ENCODE data around the gene SARNP. TPM values are rescaled to one million over a fixed set of nuclear protein-coding genes. Genes with fewer than 3 reads are reported as not detected.

Gene SARNP
- polyA plus RNA-seq, 1 experiment, result 178 TPM

GRCh38 chr12:55717011-55718007 is 100.2 kb downstream of the SARNP start:
- no peak for DNase-seq (ENCODE audit: low read depth, low spot score)
- CTCF ChIA-PET, result interaction anchor here (1.0 kb wide), 1 partner anchor 17 kb away, joined by 3 read pairs; no protein-coding TSS in a partner anchor
- H3K27me3 ChIP-seq (ENCODE audit: control insufficient read depth, insufficient read depth, low read length), result no peaks in the 10 kb centered on the region
- POLR2A ChIA-PET, result interaction anchor here (0.6 to 3.9 kb wide), 4 partner anchors 12 to 1356 kb away, joined by 3 to 20 read pairs (median 4); partner anchors contain the start of gene CD63
- H3K27ac ChIP-seq (ENCODE audit: low read depth, low read length), result peak overlapping the region; percentile 93
- TF ChIP-seq CTCF (IDR thresholded peaks at IDR 0.05; ENCODE audit: low read depth, low read length), result no peak
- H3K9me3 ChIP-seq (ENCODE audit: control insufficient read depth, insufficient read depth, low read length), result no peaks in the 10 kb centered on the region; the same call in 1 of the 2 replicates
- peak overlapping the region; percentile 80 for H3K4me3 ChIP-seq (ENCODE audit: low read depth, low read length)

GRCh38 chr12:55716582-55716957 is 101.0 kb downstream of the SARNP start:
- Histone ChIP-seq H3K9me3 (ENCODE audit: control insufficient read depth, insufficient read depth, low read length) (no peaks in the 10 kb centered on the region; the same call in 1 of the 2 replicates), H3K4me3 (ENCODE audit: low read depth, low read length) (peak overlapping the region; percentile 80), H3K27ac (ENCODE audit: low read depth, low read length) (peak overlapping the region; percentile 93), H3K27me3 (ENCODE audit: control insufficient read depth, insufficient read depth, low read length) (no peaks in the 10 kb centered on the region)
- ChIA-PET POLR2A (interaction anchor here (3.9 kb wide), 1 partner anchor 13 kb away, joined by 20 read pairs; the partner anchor contains the start of gene CD63), CTCF (interaction anchor here (1.0 kb wide), 1 partner anchor 18 kb away, joined by 3 read pairs; no protein-coding TSS in a partner anchor)
- no peak for DNase-seq (ENCODE audit: low read depth, low spot score)
- TF ChIP-seq CTCF (IDR thresholded peaks at IDR 0.05; ENCODE audit: low read depth, low read length), result no peak

GRCh38 chr12:55715833-55716581 is 101.5 kb downstream of the SARNP start, which contains the start of gene BLOC1S1:
Gene BLOC1S1, plus strand, starts transcription at chr12:55716046. Its CDS starts 6 bp downstream, at chr12:55716052.
- Histone ChIP-seq H3K9me3 (ENCODE audit: control insufficient read depth, insufficient read depth, low read length) (no peaks in the 10 kb centered on the region; the same call in 1 of the 2 replicates), H3K27me3 (ENCODE audit: control insufficient read depth, insufficient read depth, low read length) (no peaks in the 10 kb centered on the region)
- CTCF ChIA-PET, result interaction anchor here (1.0 to 1.1 kb wide), 2 partner anchors 9 to 60 kb away, joined by 3 read pairs; no protein-coding TSS in a partner anchor

GRCh38 chr12:55715169-55715764 is 102.3 kb downstream of the SARNP start:
- Histone ChIP-seq H3K27ac (ENCODE audit: low read depth, low read length) (peak overlapping the region; percentile 93), H3K27me3 (ENCODE audit: control insufficient read depth, insufficient read depth, low read length) (no peaks in the 10 kb centered on the region), H3K4me3 (ENCODE audit: low read depth, low read length) (peak overlapping the region; percentile 80), H3K9me3 (ENCODE audit: control insufficient read depth, insufficient read depth, low read length) (no peaks in the 10 kb centered on the region; the same call in 1 of the 2 replicates)
- ChIA-PET POLR2A (interaction anchor here (3.9 kb wide), 1 partner anchor 14 kb away, joined by 20 read pairs; the partner anchor contains the start of gene CD63), CTCF (interaction anchor here (1.0 to 1.1 kb wide), 2 partner anchors 10 to 59 kb away, joined by 3 read pairs; no protein-coding TSS in a partner anchor)
- TF ChIP-seq CTCF (IDR thresholded peaks at IDR 0.05; ENCODE audit: low read depth, low read length), result no peak
- no peak for DNase-seq (ENCODE audit: low read depth, low spot score)

More at GRCh38 chr12:55715833-55716581, 101.5 kb downstream of the SARNP start, which contains the start of gene BLOC1S1:
- POLR2A ChIA-PET, result interaction anchor here (3.9 kb wide), 1 partner anchor 14 kb away, joined by 20 read pairs; the partner anchor contains the start of gene CD63
- Histone ChIP-seq H3K27ac (ENCODE audit: low read depth, low read length) (peak within 1 kb of the TSS; percentile 93), H3K4me3 (ENCODE audit: low read depth, low read length) (peak within 1 kb of the TSS; percentile 80)
- no peak for TF ChIP-seq CTCF (IDR thresholded peaks at IDR 0.05; ENCODE audit: low read depth, low read length)
- DNase-seq (ENCODE audit: low read depth, low spot score), result peak; percentile 86

Measured in AG04450 (cell line).